B cell (primary cell): Measurements from ENCODE around the gene VANGL1. TPM values are rescaled to one million over a fixed set of nuclear protein-coding genes. Genes with fewer than 3 reads are reported as not detected.

ENCODE experiments used
- ATAC-seq: fragments of 200-7000 bp; cut with Tn5 transposase; one replicate; pipeline ENCODE4 v1.10.0; 2021; ENCODE audit warnings: low read depth, mild to moderate bottlenecking, moderate number of reproducible peaks, moderate library complexity
- CTCF ChIA-PET: fragments of 350-600 bp; sonication (Branson Sonifier 250); formaldehyde crosslinking; loops from one replicate; lab custom pipeline; 2021; ENCODE audit warnings: antibody characterized with exemption, inconsistent platforms; lab: Charles Lee
- POLR2A ChIA-PET: fragments of 350-600 bp; sonication (Branson Sonifier 250); formaldehyde crosslinking; loops from one replicate; lab custom pipeline; 2021; ENCODE audit warnings: antibody characterized with exemption; lab: Charles Lee
- DNase-seq: peaks from one replicate; pipeline ENCODE4 v3.0.0; 2013
- H2AFZ ChIP-seq: 2 replicates; pipeline ENCODE4 v1.6.1; 2012; ENCODE audit warnings: mild to moderate bottlenecking, low read depth, low read length; ENCODE audit not compliant: insufficient read depth, poor library complexity, severe bottlenecking
- H3K27ac ChIP-seq, 2 donors: 1 replicate in 1 of 2; 2 replicates in 1 of 2; pipeline ENCODE4 v1.5.1; 2012 to 2013; ENCODE audit warnings: low read length in 2 of 2, mild to moderate bottlenecking in 2 of 2, moderate library complexity in 1 of 2
- H3K27me3 ChIP-seq, 4 experiments: fragments of 200-600 bp in 1 of 4; sonication (generic) in 1 of 4; replicated peaks in 1 of 4; 1 replicate in 2 of 4; 2 replicates in 2 of 4; pipeline versions ENCODE4 v1.6.1 to v1.7.0; 2013 to 2016; ENCODE audit warnings: low read length in 3 of 4, mild to moderate bottlenecking in 2 of 4, mixed read lengths in 1 of 4, moderate library complexity in 1 of 4; ENCODE audit not compliant: insufficient read depth in 4 of 4, control insufficient read depth in 3 of 4; ENCODE audit errors: control extremely low read depth in 1 of 4
- H3K36me3 ChIP-seq, 2 experiments: replicated peaks in 1 of 2; 1 replicate in 1 of 2; 2 replicates in 1 of 2; pipeline versions ENCODE4 v1.6.1 to v1.7.1; 2013; ENCODE audit warnings: low read length in 1 of 2; ENCODE audit not compliant: insufficient read depth in 2 of 2, control insufficient read depth in 1 of 2; ENCODE audit errors: control extremely low read depth in 1 of 2, extremely low read depth in 1 of 2
- H3K4me1 ChIP-seq, 2 donors: fragments of 200-600 bp in 1 of 2; sonication (generic) in 1 of 2; 1 replicate in 1 of 2; 2 replicates in 1 of 2; pipeline versions ENCODE4 v1.5.1 to v1.6.1; 2013 to 2017; ENCODE audit warnings: low read length in 2 of 2; ENCODE audit not compliant: control insufficient read depth in 2 of 2, insufficient read depth in 2 of 2
- H3K4me2 ChIP-seq: replicated peaks from 2 replicates; pipeline ENCODE3; 2012; ENCODE audit warnings: mild to moderate bottlenecking, low read depth, low read length; ENCODE audit not compliant: poor library complexity, severe bottlenecking
- H3K4me3 ChIP-seq, 5 experiments: fragments of 200-600 bp in 1 of 5; sonication (generic) in 1 of 5; 1 replicate in 3 of 5; 2 replicates in 2 of 5; pipeline versions ENCODE4 v1.5.1 to v1.7.0; 2011 to 2016; ENCODE audit warnings: low read length in 4 of 5, mild to moderate bottlenecking in 4 of 5, low read depth in 2 of 5, control low read depth in 1 of 5, moderate library complexity in 1 of 5; ENCODE audit not compliant: insufficient read depth in 1 of 5; ENCODE audit errors: control extremely low read depth in 1 of 5, extremely low read depth in 1 of 5
- H3K79me2 ChIP-seq: fragments of 200-600 bp; sonication (generic); one replicate; pipeline ENCODE4 v1.6.0; 2016; ENCODE audit warnings: low read length; ENCODE audit not compliant: control insufficient read depth, insufficient read depth
- H3K9ac ChIP-seq: fragments of 200-600 bp; sonication (generic); 2 replicates; pipeline ENCODE4 v1.6.1; 2017; ENCODE audit warnings: mild to moderate bottlenecking, low read length, moderate library complexity
- H3K9me3 ChIP-seq, 3 donors: one replicate each; pipeline versions ENCODE4 v1.6.1 to v1.7.1; 2013; ENCODE audit warnings: low read length in 2 of 3; ENCODE audit not compliant: control insufficient read depth in 2 of 3, insufficient read depth in 1 of 3; ENCODE audit errors: control extremely low read depth in 1 of 3
- H4K20me1 ChIP-seq: 2 replicates; pipeline ENCODE4 v1.6.0; 2012; ENCODE audit warnings: mild to moderate bottlenecking, low read length; ENCODE audit not compliant: insufficient read depth, control insufficient read depth, poor library complexity, severe bottlenecking
- H3K27ac Mint-ChIP-seq: one replicate; pipeline ENCODE4 v1.8.0; 2021; ENCODE audit warnings: mixed read lengths
- H3K27me3 Mint-ChIP-seq: one replicate; pipeline ENCODE4 v1.8.0; 2021; ENCODE audit warnings: mixed read lengths
- H3K4me1 Mint-ChIP-seq: one replicate; pipeline ENCODE4 v1.8.0; 2021; ENCODE audit warnings: mixed read lengths
- H3K4me3 Mint-ChIP-seq: one replicate; pipeline ENCODE4 v1.8.0; 2021; ENCODE audit warnings: mixed read lengths
- H3K9me3 Mint-ChIP-seq: one replicate; pipeline ENCODE4 v1.8.0; 2022; ENCODE audit warnings: mixed read lengths; ENCODE audit not compliant: insufficient read depth
- EZH2 ChIP-seq: IDR thresholded peaks from 2 replicates; pipeline ENCODE4 v1.6.1; 2012; ENCODE audit warnings: borderline replicate concordance, low read depth, mild to moderate bottlenecking, moderate library complexity, low read length; ENCODE audit not compliant: insufficient read depth, poor library complexity, severe bottlenecking
- WGBS: methylation state at CpG from one replicate; pipeline ENCODE4 v1.1.5; 2013; ENCODE audit warnings: missing lambda C conversion rate; ENCODE audit not compliant: insufficient coverage; 5-methylcytosine and 5-hydroxymethylcytosine counted together
- intact Hi-C: fragments of 100-400 bp; cut with micrococcal nuclease; formaldehyde crosslinking; loops from one replicate; pipeline ENCODE4 v1.10.0; 2022
- polyA plus RNA-seq: library from polyadenylated mRNA; depleted of rRNA; stranded (reverse); fragments of >200 nt; gene quantifications from 2 replicates; pipeline ENCODE4 v1.2.3, GENCODE V29; 2012
- total RNA-seq, 2 donors: library from RNA; stranded (reverse); fragments of 120-200 nt in 1 of 2; gene quantifications; 1 replicate in 1 of 2; 2 replicates in 1 of 2; pipeline versions ENCODE4 v1.2.3 to v1.2.4, GENCODE V29; 2013 to 2022
- TF ChIP-seq, protein P1 (sequence below): fragments of 200-600 bp; IDR thresholded peaks from one replicate; pipeline ENCODE4 v1.8.0; 2022; ENCODE audit warnings: antibody characterized with exemption, mild to moderate bottlenecking

Gene VANGL1
- total and polyA plus RNA-seq, 2 donors (not counting 1 experiment from before 2014, with no cell fraction given): 0.21 to 0.30 TPM

DNA sequence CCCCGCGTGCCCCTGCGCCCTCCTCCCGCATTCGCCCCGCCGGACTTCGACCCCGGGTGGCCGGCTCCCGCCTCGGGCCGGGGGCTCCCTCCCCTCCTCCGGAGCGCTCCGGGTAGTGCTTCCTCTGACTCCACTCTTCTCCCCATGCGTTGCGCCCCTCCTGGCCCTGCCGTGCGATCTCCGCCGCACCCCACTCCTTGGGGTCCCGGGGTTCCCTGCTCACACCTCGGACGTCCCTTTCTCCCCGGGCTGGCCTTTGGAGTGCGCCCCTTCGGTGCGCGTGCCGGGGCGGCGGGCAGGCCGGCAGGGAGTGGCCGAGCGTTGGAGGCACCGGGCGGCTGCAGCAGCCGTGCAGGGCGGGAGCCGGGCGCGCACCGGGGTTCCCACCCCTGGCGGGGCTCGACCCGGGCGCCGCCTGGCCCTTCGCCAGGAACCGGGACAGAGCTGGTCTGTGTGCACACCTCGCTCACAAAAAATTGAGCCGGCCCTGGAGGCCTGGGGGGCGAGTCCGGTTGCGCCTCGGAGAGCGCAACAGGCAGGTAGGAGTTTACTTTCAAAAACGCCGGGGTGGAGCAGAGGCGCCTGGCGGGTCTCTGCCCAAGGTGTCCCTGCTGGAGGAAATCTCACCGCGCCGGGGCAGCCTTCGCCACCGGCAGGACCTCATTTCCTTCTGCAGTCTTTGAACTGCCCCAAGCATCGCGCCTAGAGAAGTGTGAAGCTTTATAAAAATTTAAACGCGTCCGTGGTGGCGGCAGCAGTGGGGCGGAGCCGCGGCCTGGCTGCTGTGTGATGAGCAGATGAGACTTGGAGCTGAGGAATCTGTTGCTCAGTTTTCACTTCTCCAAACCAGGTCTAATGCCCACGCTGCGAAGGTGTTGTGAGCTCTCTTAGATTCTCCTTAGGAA, 650 bp downstream of the VANGL1 start:
- ATAC-seq (peak; percentile 21), DNase-seq (peak; percentile 11)
- POLR2A ChIA-PET: no interaction called here
- H3K4me1 ChIP-seq: peaks cover 0 to 8% of the 10 kb centered on the region in 2 donors
- peaks cover 0 to 23% (median 0%) of the 10 kb centered on the region in 3 donors for H3K9me3 ChIP-seq
- peak overlapping the region; percentile 67 for H2AFZ ChIP-seq
- no peaks in the 10 kb centered on the region for H3K79me2 ChIP-seq
- peaks cover 0 to 21% (median 7%) of the 10 kb centered on the region in 4 experiments for H3K27me3 ChIP-seq
- H3K4me1 Mint-ChIP-seq: peaks cover 14% of the 10 kb centered on the region
- peak overlapping the region; percentile 75 for H3K4me2 ChIP-seq
- H3K27me3 Mint-ChIP-seq: peaks cover 30% of the 10 kb centered on the region
- CTCF ChIA-PET: no interaction called here
- H3K4me3 Mint-ChIP-seq: peak overlapping the region; percentile 84
- intact Hi-C loops: no loop called here
- H3K9me3 Mint-ChIP-seq: peaks cover 2% of the 10 kb centered on the region
- peak overlapping the region; percentile 56 for H3K9ac ChIP-seq
- no peaks in the 10 kb centered on the region for H4K20me1 ChIP-seq
- WGBS: 1% methylated on average over 69 of the region's 78 CpGs
- peak overlapping the region; percentile 24 to 52 (median 31) for H3K4me3 ChIP-seq
- H3K36me3 ChIP-seq: no peaks in the 10 kb centered on the region
- H3K27ac Mint-ChIP-seq: no peak overlapping the region
- no peak overlapping the region for H3K27ac ChIP-seq
- TF ChIP-seq, protein P1, sequence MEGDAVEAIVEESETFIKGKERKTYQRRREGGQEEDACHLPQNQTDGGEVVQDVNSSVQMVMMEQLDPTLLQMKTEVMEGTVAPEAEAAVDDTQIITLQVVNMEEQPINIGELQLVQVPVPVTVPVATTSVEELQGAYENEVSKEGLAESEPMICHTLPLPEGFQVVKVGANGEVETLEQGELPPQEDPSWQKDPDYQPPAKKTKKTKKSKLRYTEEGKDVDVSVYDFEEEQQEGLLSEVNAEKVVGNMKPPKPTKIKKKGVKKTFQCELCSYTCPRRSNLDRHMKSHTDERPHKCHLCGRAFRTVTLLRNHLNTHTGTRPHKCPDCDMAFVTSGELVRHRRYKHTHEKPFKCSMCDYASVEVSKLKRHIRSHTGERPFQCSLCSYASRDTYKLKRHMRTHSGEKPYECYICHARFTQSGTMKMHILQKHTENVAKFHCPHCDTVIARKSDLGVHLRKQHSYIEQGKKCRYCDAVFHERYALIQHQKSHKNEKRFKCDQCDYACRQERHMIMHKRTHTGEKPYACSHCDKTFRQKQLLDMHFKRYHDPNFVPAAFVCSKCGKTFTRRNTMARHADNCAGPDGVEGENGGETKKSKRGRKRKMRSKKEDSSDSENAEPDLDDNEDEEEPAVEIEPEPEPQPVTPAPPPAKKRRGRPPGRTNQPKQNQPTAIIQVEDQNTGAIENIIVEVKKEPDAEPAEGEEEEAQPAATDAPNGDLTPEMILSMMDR: no peak
- no peak for TF ChIP-seq EZH2

DNA sequence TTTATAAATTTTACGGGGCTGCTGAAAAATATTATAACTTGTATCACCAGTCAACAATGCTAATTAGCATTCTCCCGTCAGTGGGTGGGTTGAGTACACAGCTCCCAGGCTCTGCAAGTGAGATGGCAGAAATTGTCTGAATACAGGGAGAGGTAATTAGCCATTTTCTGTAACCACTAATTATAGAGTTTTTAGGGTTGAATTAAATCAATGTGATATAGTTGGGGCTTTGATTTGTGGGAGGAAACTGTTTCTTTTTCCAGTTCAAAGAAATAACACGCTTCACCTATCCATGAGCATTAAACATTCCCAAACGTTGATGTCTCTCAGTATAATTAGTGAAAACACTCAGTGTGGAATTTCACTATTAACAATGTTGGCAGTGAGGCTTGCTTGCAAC, 1.5 kb downstream of the VANGL1 start:
- H3K9me3 Mint-ChIP-seq: no peaks in the 10 kb centered on the region
- ATAC-seq: no peak
- peak overlapping the region; percentile 84 for H3K4me3 Mint-ChIP-seq
- Histone ChIP-seq H3K4me2 (peak overlapping the region; percentile 75), H3K36me3 (no peaks in the 10 kb centered on the region), H2AFZ (peak overlapping the region; percentile 67), H3K4me1 (peaks cover 0 to 8% of the 10 kb centered on the region in 2 donors), H4K20me1 (no peaks in the 10 kb centered on the region), H3K27me3 (peaks cover 0 to 21% (median 7%) of the 10 kb centered on the region in 4 experiments), H3K9me3 (peaks cover 0 to 23% (median 0%) of the 10 kb centered on the region in 3 donors), H3K79me2 (no peaks in the 10 kb centered on the region), H3K9ac (no peak overlapping the region), H3K4me3 (no peak overlapping the region), H3K27ac (no peak overlapping the region)
- H3K4me1 Mint-ChIP-seq: peaks cover 14% of the 10 kb centered on the region
- H3K27me3 Mint-ChIP-seq: peaks cover 25% of the 10 kb centered on the region
- intact Hi-C loops: no loop called here
- ChIA-PET CTCF (no interaction called here), POLR2A (no interaction called here)
- H3K27ac Mint-ChIP-seq: no peak overlapping the region
- TF ChIP-seq, protein P1: no peak
- TF ChIP-seq EZH2: no peak
- no peak for DNase-seq
- no CpG with 5 or more reads among the region's 4 CpGs for WGBS
